Activated CD8-positive, alpha-beta T cell treated with anti-CD3 and anti-CD28 coated beads for 36 hours (primary cell): ENCODE data around the gene NME7. TPM values are rescaled to one million over a fixed set of nuclear protein-coding genes. Genes with fewer than 3 reads are reported as not detected.
"Not testable (repeated sequence)": the region's sequence is repeated elsewhere in the genome, so short reads cannot be mapped to it uniquely, and the experiment has no call there.

Source experiments
- ATAC-seq: fragments of 200-7000 bp; cut with Tn5 transposase; one replicate; pipeline ENCODE4 v1.10.0; 2021; ENCODE audit warnings: mild to moderate bottlenecking, moderate library complexity
- CTCF ChIA-PET: fragments of 350-600 bp; sonication (Branson Sonifier 250); formaldehyde crosslinking; loops from one replicate; lab custom pipeline; 2021; ENCODE audit warnings: antibody characterized with exemption; lab: Charles Lee
- POLR2A ChIA-PET: fragments of 350-600 bp; sonication (Branson Sonifier 250); formaldehyde crosslinking; loops from one replicate; lab custom pipeline; 2021; ENCODE audit warnings: antibody characterized with exemption; lab: Charles Lee
- DNase-seq: peaks from one replicate; pipeline ENCODE4 v3.0.0-alpha.2; 2020
- H3K27ac Mint-ChIP-seq: one replicate; pipeline ENCODE4 v1.8.0; 2021; ENCODE audit warnings: mild to moderate bottlenecking, mixed read lengths
- H3K27me3 Mint-ChIP-seq: one replicate; pipeline ENCODE4 v1.8.0; 2021; ENCODE audit warnings: mixed read lengths
- H3K36me3 Mint-ChIP-seq: one replicate; pipeline ENCODE4 v1.8.0; 2021; ENCODE audit warnings: low read depth, mixed read lengths
- H3K4me1 Mint-ChIP-seq: one replicate; pipeline ENCODE4 v1.8.0; 2021; ENCODE audit warnings: low read depth, mixed read lengths
- H3K4me3 Mint-ChIP-seq: one replicate; pipeline ENCODE4 v1.8.0; 2021; ENCODE audit warnings: mild to moderate bottlenecking, moderate library complexity, mixed read lengths
- H3K9me3 Mint-ChIP-seq: one replicate; pipeline ENCODE4 v1.8.0; 2021; ENCODE audit warnings: mixed read lengths
- intact Hi-C: fragments of 100-400 bp; cut with micrococcal nuclease; formaldehyde crosslinking; loops from one replicate; pipeline ENCODE4 v1.10.0; 2022
- total RNA-seq, 2 experiments: library from RNA; stranded (reverse); gene quantifications; one replicate each; pipeline ENCODE4 v1.2.3, GENCODE V29; 2021
- TF ChIP-seq, protein P1 (sequence below): fragments of 200-600 bp; IDR thresholded peaks from one replicate; pipeline ENCODE4 v1.8.0; 2022; ENCODE audit warnings: antibody characterized with exemption, mild to moderate bottlenecking

Gene NME7
- total RNA-seq, 2 experiments from 2014 or later = 15.3 to 17.4 TPM

DNA sequence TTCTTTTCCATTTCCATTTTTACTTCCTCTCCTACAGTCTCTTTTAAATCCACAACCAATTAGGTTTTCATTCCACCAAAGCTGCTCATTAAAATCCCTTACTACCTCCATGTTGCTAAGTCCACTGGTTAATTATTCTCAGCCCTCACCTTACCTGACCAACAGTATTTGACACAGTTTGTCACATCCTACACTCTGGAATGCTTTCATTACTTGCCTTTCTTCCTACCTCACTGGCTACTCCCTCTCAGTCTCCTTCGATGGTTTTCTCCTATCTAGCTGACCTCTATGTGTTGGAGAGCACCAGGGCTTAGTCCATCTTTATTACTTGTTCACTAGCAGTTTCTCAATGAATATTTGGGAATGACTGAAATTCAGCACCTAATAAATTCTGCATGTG, 78.6 kb downstream of the NME7 start:
- Mint-ChIP-seq H3K27ac (no peak overlapping the region), H3K4me3 (no peak overlapping the region), H3K4me1 (no peaks in the 10 kb centered on the region), H3K9me3 (peaks cover 4% of the 10 kb centered on the region), H3K36me3 (peaks cover 15% of the 10 kb centered on the region), H3K27me3 (no peaks in the 10 kb centered on the region)
- TF ChIP-seq, protein P1, sequence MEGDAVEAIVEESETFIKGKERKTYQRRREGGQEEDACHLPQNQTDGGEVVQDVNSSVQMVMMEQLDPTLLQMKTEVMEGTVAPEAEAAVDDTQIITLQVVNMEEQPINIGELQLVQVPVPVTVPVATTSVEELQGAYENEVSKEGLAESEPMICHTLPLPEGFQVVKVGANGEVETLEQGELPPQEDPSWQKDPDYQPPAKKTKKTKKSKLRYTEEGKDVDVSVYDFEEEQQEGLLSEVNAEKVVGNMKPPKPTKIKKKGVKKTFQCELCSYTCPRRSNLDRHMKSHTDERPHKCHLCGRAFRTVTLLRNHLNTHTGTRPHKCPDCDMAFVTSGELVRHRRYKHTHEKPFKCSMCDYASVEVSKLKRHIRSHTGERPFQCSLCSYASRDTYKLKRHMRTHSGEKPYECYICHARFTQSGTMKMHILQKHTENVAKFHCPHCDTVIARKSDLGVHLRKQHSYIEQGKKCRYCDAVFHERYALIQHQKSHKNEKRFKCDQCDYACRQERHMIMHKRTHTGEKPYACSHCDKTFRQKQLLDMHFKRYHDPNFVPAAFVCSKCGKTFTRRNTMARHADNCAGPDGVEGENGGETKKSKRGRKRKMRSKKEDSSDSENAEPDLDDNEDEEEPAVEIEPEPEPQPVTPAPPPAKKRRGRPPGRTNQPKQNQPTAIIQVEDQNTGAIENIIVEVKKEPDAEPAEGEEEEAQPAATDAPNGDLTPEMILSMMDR = no peak
- ATAC-seq (no peak), DNase-seq (no peak)
- ChIA-PET POLR2A (no interaction called here), CTCF (interaction anchor here (0.8 kb wide), 1 partner anchor 22 kb away, joined by 3 read pairs; no protein-coding TSS in a partner anchor)
- intact Hi-C loops = no loop called here

DNA sequence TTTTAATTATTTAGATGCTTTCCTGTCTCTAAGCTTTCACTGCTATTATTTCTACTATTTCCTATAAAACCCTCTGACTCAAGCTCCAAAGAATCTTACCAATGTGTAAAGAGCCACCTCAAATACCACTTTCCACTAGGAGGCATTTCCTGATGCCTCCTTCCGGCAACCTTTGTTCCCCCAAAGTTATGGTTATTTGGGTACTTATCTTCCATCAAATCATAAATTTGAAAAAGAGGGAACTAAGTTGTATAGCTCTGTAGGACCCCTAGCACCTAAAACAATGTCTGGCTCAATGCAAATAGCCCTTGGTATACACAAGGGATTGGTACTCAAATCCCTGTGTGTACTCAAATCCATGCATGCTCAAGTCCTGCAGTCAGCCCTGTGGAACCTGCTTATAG, 79.6 kb downstream of the NME7 start:
- peaks cover 17% of the 10 kb centered on the region for H3K36me3 Mint-ChIP-seq
- ChIA-PET POLR2A (no interaction called here), CTCF (no interaction called here)
- DNase-seq (no peak), ATAC-seq (no peak)
- intact Hi-C loops = no loop called here
- peaks cover 9% of the 10 kb centered on the region for H3K9me3 Mint-ChIP-seq
- TF ChIP-seq, protein P1 = no peak
- H3K27ac Mint-ChIP-seq = no peak overlapping the region
- H3K4me1 Mint-ChIP-seq = no peaks in the 10 kb centered on the region
- H3K27me3 Mint-ChIP-seq = no peaks in the 10 kb centered on the region
- no peak overlapping the region for H3K4me3 Mint-ChIP-seq

- Mint-ChIP-seq H3K36me3 (peaks cover 23% of the 10 kb centered on the region), H3K9me3 (peaks cover 16% of the 10 kb centered on the region), H3K27ac (no peak overlapping the region), H3K27me3 (no peaks in the 10 kb centered on the region), H3K4me3 (no peak overlapping the region), H3K4me1 (no peaks in the 10 kb centered on the region)
- DNase-seq = no peak
- CTCF ChIA-PET = no interaction called here
- no peak for ATAC-seq
- intact Hi-C loops = no loop called here
- TF ChIP-seq, protein P1 = no peak
- POLR2A ChIA-PET = no interaction called here
Observed at GRCh38 chr1:169287280-169287679, 80.3 kb downstream of the NME7 start.

- H3K4me1 Mint-ChIP-seq, DNase-seq, H3K27ac Mint-ChIP-seq, POLR2A ChIA-PET, intact Hi-C loops, ATAC-seq, H3K4me3 Mint-ChIP-seq, H3K27me3 Mint-ChIP-seq, CTCF ChIA-PET: not testable (repeated sequence)
- Mint-ChIP-seq H3K36me3 (peaks cover 30% of the 10 kb centered on the region), H3K9me3 (peaks cover 45% of the 10 kb centered on the region)
Observed at GRCh38 chr1:169281562-169281961, 86.0 kb downstream of the NME7 start.

DNA sequence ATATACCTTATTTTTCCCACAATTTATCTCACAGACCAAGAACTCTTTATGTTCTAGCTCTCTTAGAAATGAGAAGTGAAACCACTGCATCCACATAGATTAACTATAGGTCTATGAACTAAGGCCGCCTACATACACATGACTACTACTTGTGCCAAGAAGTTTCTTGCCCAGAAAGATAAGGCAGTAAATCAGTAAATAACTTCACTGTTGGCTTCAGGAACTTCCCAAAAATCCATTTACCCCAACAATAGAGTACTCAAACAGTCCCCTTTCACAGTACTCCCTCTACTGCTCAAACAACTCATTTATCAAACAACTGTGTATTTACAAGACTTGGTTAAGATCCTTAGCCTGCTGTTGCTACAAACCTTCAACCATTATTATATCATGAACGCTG, 96.5 kb downstream of the NME7 start:
- POLR2A ChIA-PET = no interaction called here
- intact Hi-C loops = no loop called here
- Mint-ChIP-seq H3K9me3 (peaks cover 8% of the 10 kb centered on the region), H3K36me3 (peaks cover 13% of the 10 kb centered on the region), H3K27ac (no peak overlapping the region), H3K4me1 (peaks cover 6% of the 10 kb centered on the region), H3K27me3 (no peaks in the 10 kb centered on the region), H3K4me3 (no peak overlapping the region)
- ATAC-seq (no peak), DNase-seq (no peak)
- TF ChIP-seq, protein P1 = no peak
- CTCF ChIA-PET = no interaction called here

DNA sequence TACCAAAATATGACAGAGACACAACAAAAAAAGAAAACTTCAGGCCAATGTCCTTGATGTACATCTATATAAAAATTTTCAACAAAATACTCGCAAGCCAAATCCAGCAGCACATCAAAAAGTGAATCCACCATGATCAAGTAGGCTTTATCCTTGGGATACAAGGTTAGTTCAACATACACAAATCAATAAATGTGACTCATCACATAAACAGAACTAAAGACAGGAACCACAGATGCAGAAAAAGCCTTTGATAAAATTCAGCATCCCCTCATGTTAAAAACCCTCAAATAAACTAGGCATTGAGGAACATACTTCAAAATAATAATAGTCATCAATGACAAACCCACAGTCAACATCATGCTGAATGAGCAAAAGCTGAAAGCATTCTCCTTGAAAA, 101.5 kb downstream of the NME7 start:
- DNase-seq = no peak
- Mint-ChIP-seq H3K27ac (no peak overlapping the region), H3K36me3 (peaks cover 42% of the 10 kb centered on the region), H3K4me3 (no peak overlapping the region), H3K4me1 (peaks cover 3% of the 10 kb centered on the region), H3K9me3 (peaks cover 14% of the 10 kb centered on the region), H3K27me3 (no peaks in the 10 kb centered on the region)
- TF ChIP-seq, protein P1 = no peak
- ChIA-PET CTCF (no interaction called here), POLR2A (no interaction called here)
- ATAC-seq = no peak
- intact Hi-C loops = no loop called here
